ENCODE data around the gene PEAK1. TPM values are rescaled to one million over a fixed set of nuclear protein-coding genes. Genes with fewer than 3 reads are reported as not detected.

PEAK1 gene
- total and polyA plus RNA-seq, 2 donors (not counting 1 experiment from before 2014, with no cell fraction given) = 61.0 to 91.8 TPM

GRCh38 chr15:77396692-77397091 lies 23.2 kb downstream of the PEAK1 start:
- Histone ChIP-seq H3K9me3 (ENCODE audit: control insufficient read depth, insufficient read depth, low read depth, low read length) (no peaks in the 10 kb centered on the region), H3K4me3 (replicated peaks in 1 of 4; ENCODE audit: control extremely low read depth in 1 of 4, insufficient read depth in 1 of 4, low read depth in 3 of 4, low read length in 4 of 4) (no peak overlapping the region), H3K36me3 (ENCODE audit: control insufficient read depth, insufficient read depth, low read length) (no peaks in the 10 kb centered on the region), H3K79me2 (ENCODE audit: control insufficient read depth, insufficient read depth, low read length) (peaks cover 93% of the 10 kb centered on the region), H3K27me3 (ENCODE audit: control insufficient read depth, insufficient read depth, low read length) (no peaks in the 10 kb centered on the region), H2AFZ (ENCODE audit: low read length) (no peak overlapping the region), H3K4me2 (ENCODE audit: extremely low read depth, insufficient read depth, low read length) (no peak overlapping the region), H3K4me1 (ENCODE audit: control insufficient read depth, extremely low read depth, insufficient read depth, low read length) (no peaks in the 10 kb centered on the region), H4K20me1 (ENCODE audit: control insufficient read depth, extremely low read depth, insufficient read depth, low read length) (peaks cover 2% of the 10 kb centered on the region), H3K27ac (ENCODE audit: insufficient read depth, low read length) (no peak overlapping the region), H3K9ac (ENCODE audit: insufficient read depth, low read length) (no peak overlapping the region)
- no peak for TF ChIP-seq CTCF (conservative IDR thresholded peaks at IDR 0.05 in 1 of 2, IDR thresholded peaks at IDR 0.05 in 1 of 2; ENCODE audit: low read depth in 1 of 2, low read length in 2 of 2)
- no peak for TF ChIP-seq EZH2 (IDR thresholded peaks at IDR 0.05; ENCODE audit: low read length, missing control alignments)
- DNase-seq (ENCODE audit: low read depth in 2 of 2) = no peak

GRCh38 chr15:77395013-77395774 lies 24.7 kb downstream of the PEAK1 start:
- no peak for DNase-seq (ENCODE audit: low read depth in 2 of 2)
- Histone ChIP-seq H3K9ac (ENCODE audit: insufficient read depth, low read length) (no peak overlapping the region), H2AFZ (ENCODE audit: low read length) (no peak overlapping the region), H3K27ac (ENCODE audit: insufficient read depth, low read length) (no peak overlapping the region), H3K27me3 (ENCODE audit: control insufficient read depth, insufficient read depth, low read length) (no peaks in the 10 kb centered on the region), H3K4me2 (ENCODE audit: extremely low read depth, insufficient read depth, low read length) (no peak overlapping the region), H3K4me3 (replicated peaks in 1 of 4; ENCODE audit: control extremely low read depth in 1 of 4, insufficient read depth in 1 of 4, low read depth in 3 of 4, low read length in 4 of 4) (no peak overlapping the region), H3K79me2 (ENCODE audit: control insufficient read depth, insufficient read depth, low read length) (peaks cover 92% of the 10 kb centered on the region), H3K9me3 (ENCODE audit: control insufficient read depth, insufficient read depth, low read depth, low read length) (no peaks in the 10 kb centered on the region), H4K20me1 (ENCODE audit: control insufficient read depth, extremely low read depth, insufficient read depth, low read length) (peaks cover 2% of the 10 kb centered on the region), H3K4me1 (ENCODE audit: control insufficient read depth, extremely low read depth, insufficient read depth, low read length) (no peaks in the 10 kb centered on the region), H3K36me3 (ENCODE audit: control insufficient read depth, insufficient read depth, low read length) (no peaks in the 10 kb centered on the region)
- TF ChIP-seq EZH2 (IDR thresholded peaks at IDR 0.05; ENCODE audit: low read length, missing control alignments) = no peak
- TF ChIP-seq CTCF (conservative IDR thresholded peaks at IDR 0.05 in 1 of 2, IDR thresholded peaks at IDR 0.05 in 1 of 2; ENCODE audit: low read depth in 1 of 2, low read length in 2 of 2) = no peak

GRCh38 chr15:77393471-77393840 lies 26.4 kb downstream of the PEAK1 start:
- no peak overlapping the region for H3K4me2 ChIP-seq (ENCODE audit: extremely low read depth, insufficient read depth, low read length)

More at GRCh38 chr15:77393471-77393840, 26.4 kb downstream of the PEAK1 start:
- Histone ChIP-seq H3K4me3 (replicated peaks in 1 of 4; ENCODE audit: control extremely low read depth in 1 of 4, insufficient read depth in 1 of 4, low read depth in 3 of 4, low read length in 4 of 4) (no peak overlapping the region), H3K27me3 (ENCODE audit: control insufficient read depth, insufficient read depth, low read length) (no peaks in the 10 kb centered on the region), H3K27ac (ENCODE audit: insufficient read depth, low read length) (no peak overlapping the region), H3K4me1 (ENCODE audit: control insufficient read depth, extremely low read depth, insufficient read depth, low read length) (no peaks in the 10 kb centered on the region), H3K9me3 (ENCODE audit: control insufficient read depth, insufficient read depth, low read depth, low read length) (no peaks in the 10 kb centered on the region), H4K20me1 (ENCODE audit: control insufficient read depth, extremely low read depth, insufficient read depth, low read length) (peaks cover 5% of the 10 kb centered on the region), H3K36me3 (ENCODE audit: control insufficient read depth, insufficient read depth, low read length) (no peaks in the 10 kb centered on the region), H3K79me2 (ENCODE audit: control insufficient read depth, insufficient read depth, low read length) (peaks cover 91% of the 10 kb centered on the region), H3K9ac (ENCODE audit: insufficient read depth, low read length) (no peak overlapping the region), H2AFZ (ENCODE audit: low read length) (no peak overlapping the region)
- DNase-seq (ENCODE audit: low read depth in 2 of 2) = peak; percentile 49 to 60
- TF ChIP-seq CTCF (conservative IDR thresholded peaks at IDR 0.05 in 1 of 2, IDR thresholded peaks at IDR 0.05 in 1 of 2; ENCODE audit: low read depth in 1 of 2, low read length in 2 of 2) = no peak
- TF ChIP-seq EZH2 (IDR thresholded peaks at IDR 0.05; ENCODE audit: low read length, missing control alignments) = no peak

All from fibroblast of lung (primary cell).